ENCODE measurements around the gene TRIM43.
"Not testable (repeated sequence)": the region's sequence is repeated elsewhere in the genome, so short reads cannot be mapped to it uniquely, and the experiment has no call there.

The TRIM43 gene

DNA sequence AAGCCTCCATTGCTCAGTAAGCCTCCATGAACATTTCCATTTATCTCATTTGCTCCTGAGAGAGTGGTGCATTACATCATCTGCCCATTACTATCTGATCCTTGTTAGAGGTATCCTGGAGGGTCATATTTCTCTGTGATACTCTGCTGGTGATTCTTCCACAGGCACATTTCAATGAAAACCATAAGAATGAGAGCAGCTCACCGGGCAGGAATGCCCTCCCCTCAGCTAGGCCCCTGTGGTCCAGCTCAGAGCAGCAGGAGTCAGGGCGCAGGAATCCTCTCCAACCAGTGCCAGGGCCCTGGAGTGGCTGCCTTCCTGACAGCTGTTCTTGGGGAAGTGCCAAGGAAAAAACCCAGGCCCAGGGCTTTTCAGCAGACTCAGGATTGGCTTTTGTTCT, 50.0 kb downstream of the TRIM43 start:
- not testable (repeated sequence) for DNase-seq

- not testable (repeated sequence) for DNase-seq
Observed at GRCh38 chr2:95642360-95642759, 50.6 kb downstream of the TRIM43 start.

DNA sequence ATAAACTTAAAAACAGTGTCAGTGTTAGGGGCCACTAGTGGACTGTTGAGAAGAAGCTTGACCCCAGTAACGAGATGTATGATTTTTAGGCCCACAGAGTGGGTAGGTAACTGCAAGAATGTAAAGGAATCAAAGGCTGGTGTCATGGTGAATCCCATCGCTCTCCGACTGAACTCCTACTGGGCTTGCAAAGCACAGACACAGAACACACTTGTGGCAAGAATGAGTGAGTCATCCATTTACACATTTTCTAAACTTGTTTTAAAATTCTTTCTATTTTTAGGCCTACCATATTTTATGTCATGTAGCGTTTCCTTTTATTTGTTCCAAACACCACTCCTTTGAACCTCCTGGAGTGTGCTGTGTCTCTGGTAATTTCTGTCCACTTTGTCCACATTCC, 51.1 kb downstream of the TRIM43 start:
- not testable (repeated sequence) for DNase-seq

DNA sequence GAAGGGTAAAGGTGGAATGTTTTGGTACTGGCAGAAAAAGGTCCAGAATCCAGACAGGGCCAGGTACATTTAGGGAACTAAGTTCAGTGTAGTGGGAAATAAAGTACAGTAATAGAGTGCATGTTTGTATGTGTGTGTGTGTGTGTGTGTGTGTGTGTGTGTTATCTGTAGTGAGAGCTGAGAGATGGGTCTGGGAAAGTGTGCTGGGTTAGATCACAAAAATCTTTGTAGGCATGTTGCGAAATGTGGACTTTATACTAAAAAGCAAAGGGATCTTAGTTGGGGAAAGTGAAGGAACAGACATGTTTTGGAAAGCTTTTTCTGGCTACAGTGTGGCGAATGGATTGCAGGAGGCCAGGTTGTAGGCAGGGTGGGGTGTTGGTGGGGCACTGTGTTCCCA, 53.5 kb downstream of the TRIM43 start:
- DNase-seq: not testable (repeated sequence)

DNA sequence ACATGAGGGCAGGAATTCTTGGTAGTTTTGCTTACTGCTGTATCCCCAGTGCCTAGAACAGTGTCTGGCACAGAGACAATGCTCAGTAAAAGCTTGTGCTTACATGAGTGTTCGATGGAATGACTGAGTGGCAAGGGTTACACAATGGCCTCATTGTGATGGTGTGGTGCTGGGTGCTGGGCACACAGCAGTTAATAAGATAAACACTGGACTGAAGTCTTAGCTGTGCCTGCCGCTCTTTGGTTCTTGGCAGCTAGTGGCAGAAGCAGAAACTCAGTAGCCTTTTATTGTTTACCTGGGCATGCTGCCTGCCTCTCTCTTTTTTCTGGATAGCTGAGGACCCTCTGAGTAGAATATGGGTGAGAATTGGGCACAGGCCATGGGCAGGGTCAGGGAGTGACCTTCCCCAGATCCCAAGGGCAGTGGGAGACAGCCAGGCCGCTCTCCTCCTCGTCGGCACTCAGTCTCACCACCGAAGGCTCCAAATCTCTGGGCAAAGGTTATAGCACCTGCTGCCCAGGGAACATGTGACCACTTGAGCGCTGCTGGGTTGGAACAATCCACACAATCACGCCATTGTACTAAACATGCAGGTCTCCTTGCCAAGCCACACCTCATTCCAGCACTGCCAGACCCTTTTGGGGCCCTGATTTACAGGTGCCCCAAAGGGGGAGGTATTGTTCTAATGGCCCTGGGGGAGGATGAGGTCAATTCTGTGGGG, 54.6 kb downstream of the TRIM43 start:
- DNase-seq: not testable (repeated sequence)

DNA sequence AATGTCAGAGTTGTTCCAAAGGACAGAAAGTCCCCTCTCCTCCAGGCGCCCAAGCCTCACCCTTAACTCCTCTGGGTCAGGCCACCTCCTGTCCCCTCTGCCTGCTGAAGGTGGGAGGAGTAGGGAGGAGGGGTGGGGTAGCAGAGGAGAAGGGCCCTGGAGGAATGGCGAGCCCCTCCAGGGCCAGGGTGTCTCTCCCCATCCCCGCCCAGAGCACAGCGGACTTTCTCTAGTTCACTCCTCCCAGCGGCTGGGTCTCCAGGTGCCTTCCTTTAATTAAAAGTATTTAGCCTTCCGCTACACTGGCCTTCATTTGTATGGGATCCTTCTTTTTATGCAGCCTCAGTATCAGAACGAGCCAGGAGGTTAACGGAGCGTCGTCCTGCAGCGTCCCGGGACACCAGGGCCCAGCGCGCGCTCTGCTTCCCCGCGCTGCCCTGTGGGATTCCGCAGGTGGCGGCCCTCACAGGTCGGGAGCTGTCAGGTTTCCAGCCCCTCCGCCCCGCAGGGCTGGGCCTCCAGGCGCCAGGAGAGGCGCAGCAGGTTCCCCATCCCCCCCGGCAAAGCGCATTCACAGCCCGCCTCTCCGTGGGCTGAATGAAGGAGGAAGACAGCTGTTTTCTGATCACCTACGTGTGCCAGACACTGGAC, 57.2 kb downstream of the TRIM43 start:
- DNase-seq: not testable (repeated sequence)

All from C1 segment of cervical spinal cord (tissue), 14 donors.